HUES6 (cell line): ENCODE measurements around the gene ASCC2.

Source experiments
- H3K27ac ChIP-seq: 2 replicates; pipeline ENCODE4 v1.7.0; 2013; ENCODE audit warnings: low read depth, mild to moderate bottlenecking, low read length, inconsistent platforms
- H3K27me3 ChIP-seq: 2 replicates; pipeline ENCODE4 v1.6.1; 2013; ENCODE audit warnings: low read length; ENCODE audit not compliant: control insufficient read depth, insufficient read depth
- H3K36me3 ChIP-seq: 2 replicates; pipeline ENCODE4 v1.6.1; 2013; ENCODE audit warnings: low read length; ENCODE audit not compliant: control insufficient read depth, insufficient read depth
- H3K4me1 ChIP-seq: 2 replicates; pipeline ENCODE4 v1.6.1; 2013; ENCODE audit warnings: low read length; ENCODE audit not compliant: control insufficient read depth, insufficient read depth
- H3K4me3 ChIP-seq: 2 replicates; pipeline ENCODE4 v1.5.1; 2013; ENCODE audit warnings: low read depth, low read length
- H3K9ac ChIP-seq: one replicate; pipeline ENCODE4 v1.6.1; 2013; ENCODE audit warnings: mild to moderate bottlenecking, low read length
- H3K9me3 ChIP-seq: 2 replicates; pipeline ENCODE4 v1.6.1; 2013; ENCODE audit warnings: low read depth, low read length; ENCODE audit not compliant: control insufficient read depth, insufficient read depth

Gene ASCC2, protein sequence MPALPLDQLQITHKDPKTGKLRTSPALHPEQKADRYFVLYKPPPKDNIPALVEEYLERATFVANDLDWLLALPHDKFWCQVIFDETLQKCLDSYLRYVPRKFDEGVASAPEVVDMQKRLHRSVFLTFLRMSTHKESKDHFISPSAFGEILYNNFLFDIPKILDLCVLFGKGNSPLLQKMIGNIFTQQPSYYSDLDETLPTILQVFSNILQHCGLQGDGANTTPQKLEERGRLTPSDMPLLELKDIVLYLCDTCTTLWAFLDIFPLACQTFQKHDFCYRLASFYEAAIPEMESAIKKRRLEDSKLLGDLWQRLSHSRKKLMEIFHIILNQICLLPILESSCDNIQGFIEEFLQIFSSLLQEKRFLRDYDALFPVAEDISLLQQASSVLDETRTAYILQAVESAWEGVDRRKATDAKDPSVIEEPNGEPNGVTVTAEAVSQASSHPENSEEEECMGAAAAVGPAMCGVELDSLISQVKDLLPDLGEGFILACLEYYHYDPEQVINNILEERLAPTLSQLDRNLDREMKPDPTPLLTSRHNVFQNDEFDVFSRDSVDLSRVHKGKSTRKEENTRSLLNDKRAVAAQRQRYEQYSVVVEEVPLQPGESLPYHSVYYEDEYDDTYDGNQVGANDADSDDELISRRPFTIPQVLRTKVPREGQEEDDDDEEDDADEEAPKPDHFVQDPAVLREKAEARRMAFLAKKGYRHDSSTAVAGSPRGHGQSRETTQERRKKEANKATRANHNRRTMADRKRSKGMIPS

DNA sequence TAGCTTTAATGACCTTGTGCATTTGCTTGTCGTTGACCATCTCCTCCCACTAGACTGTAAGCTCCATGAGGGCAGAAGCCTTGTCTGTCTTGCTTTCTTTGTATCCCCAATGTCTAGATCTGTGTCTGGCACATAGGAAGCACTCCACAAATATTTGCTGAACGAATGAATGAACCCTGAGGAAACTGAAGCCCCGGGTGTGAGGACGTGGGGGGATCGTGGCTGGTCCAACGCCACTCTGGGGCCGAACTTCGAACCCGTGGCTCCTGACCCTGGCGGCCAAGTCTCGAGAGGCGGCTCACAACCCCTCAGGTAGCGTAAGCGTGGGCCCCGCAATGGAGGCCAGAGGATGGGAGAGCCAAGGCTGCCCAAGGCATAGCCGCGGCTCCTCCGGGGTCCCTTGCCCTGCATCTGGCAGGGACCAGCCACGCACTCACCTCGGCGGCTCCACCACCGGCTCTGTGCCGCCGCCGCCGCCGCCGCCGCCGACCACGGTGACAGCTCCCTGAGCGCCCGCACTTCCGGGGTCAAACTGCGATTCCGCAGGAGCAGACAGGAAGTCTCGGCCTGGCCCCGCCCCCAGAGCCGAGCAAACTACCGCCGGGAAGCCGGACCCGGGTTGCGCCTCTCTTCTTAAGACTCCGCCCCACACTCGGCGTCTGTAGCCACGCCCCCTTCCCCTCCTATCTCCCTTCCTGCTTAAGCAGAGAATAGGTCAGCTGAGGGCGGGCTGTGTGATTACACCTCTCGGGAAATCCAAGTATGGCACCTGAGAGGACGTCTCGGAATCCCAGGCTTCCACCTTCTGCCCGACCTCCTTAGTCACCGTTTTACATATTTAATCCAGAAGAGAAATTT, at the start of gene ASCC2:
TSS of gene ASCC2 (minus strand) at position 534 of the 858 bp plus-strand sequence. CDS start 5,949 bp downstream, outside the sequence.
- Histone ChIP-seq H3K9me3 (no peaks in the 10 kb centered on the region), H3K4me3 (peak within 1 kb of the TSS; percentile 97), H3K27me3 (no peaks in the 10 kb centered on the region), H3K36me3 (peaks cover 5% of the 10 kb centered on the region), H3K27ac (no peak within 1 kb of the TSS; the same call in 1 of the 2 replicates), H3K4me1 (peaks cover 14% of the 10 kb centered on the region), H3K9ac (peak within 1 kb of the TSS; percentile 71)

DNA sequence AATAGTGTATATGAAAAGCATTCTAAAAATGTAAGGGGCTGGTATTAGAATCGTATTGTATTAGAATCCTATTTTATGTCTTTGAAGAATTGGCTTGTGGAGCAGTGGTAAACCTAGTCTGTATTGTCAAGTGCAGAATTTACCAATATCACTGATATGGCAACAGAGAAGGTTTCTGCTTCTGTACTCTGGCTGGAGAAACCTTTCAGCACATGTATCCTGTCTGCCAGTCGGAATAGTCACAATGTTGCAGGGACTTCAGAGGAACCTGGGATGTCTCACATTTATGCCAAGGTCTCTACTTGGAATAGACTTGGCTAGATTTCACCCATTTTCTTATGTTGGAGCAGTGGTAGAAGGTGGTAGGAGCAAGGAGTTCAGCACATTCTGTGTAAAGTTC, 49.3 kb upstream of the ASCC2 start:
- Histone ChIP-seq H3K4me3 (no peak overlapping the region), H3K9me3 (no peaks in the 10 kb centered on the region), H3K36me3 (no peaks in the 10 kb centered on the region), H3K9ac (no peak overlapping the region), H3K27ac (no peak overlapping the region), H3K4me1 (peaks cover 13% of the 10 kb centered on the region), H3K27me3 (no peaks in the 10 kb centered on the region)

DNA sequence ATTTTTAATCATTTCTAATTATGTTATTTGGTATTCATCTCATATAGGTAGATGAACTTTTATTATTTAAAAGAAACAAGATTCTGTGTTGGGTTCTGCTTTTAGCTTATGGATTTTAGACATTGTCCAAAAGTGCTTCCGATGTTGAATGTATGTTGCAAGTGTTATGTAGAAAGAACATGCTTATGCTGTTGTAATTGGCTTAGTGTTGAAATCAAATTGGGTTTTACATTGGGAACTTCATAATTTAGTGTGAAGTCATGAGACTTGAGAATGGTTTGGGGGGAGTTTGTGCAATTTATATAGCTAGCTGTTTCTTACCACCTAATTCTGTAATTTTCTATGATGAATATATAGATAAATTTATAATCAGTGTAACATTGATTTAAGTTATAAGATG, 48.5 kb upstream of the ASCC2 start:
- Histone ChIP-seq H3K27ac (no peak overlapping the region), H3K36me3 (no peaks in the 10 kb centered on the region), H3K4me3 (no peak overlapping the region), H3K9ac (no peak overlapping the region), H3K4me1 (peaks cover 13% of the 10 kb centered on the region), H3K9me3 (no peaks in the 10 kb centered on the region), H3K27me3 (no peaks in the 10 kb centered on the region)

DNA sequence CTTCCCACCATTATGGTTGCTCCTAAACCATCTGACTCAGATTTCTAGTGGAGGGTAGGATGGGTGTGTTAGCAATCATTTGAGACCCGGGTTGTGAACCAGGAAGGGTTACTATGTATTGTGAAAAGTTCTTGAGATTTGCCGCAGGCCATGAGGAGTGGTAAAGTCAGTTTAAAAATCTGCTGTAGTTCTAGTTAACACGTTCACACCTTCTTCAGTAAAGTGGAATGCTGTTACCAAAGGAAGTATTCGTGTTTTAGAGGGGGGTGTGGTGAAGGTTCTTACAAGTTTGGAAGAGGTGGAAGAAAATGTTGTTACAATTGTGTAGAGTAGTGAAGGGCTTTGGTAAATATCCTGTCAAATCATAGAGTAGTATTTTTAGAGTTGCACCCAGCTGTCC, 47.5 kb upstream of the ASCC2 start:
- peak overlapping the region; percentile 11; the same call in 1 of the 2 replicates for H3K4me3 ChIP-seq
- H3K36me3 ChIP-seq: no peaks in the 10 kb centered on the region
- no peaks in the 10 kb centered on the region for H3K9me3 ChIP-seq
- no peaks in the 10 kb centered on the region for H3K27me3 ChIP-seq
- peaks cover 13% of the 10 kb centered on the region for H3K4me1 ChIP-seq
- H3K27ac ChIP-seq: no peak overlapping the region
- H3K9ac ChIP-seq: no peak overlapping the region

DNA sequence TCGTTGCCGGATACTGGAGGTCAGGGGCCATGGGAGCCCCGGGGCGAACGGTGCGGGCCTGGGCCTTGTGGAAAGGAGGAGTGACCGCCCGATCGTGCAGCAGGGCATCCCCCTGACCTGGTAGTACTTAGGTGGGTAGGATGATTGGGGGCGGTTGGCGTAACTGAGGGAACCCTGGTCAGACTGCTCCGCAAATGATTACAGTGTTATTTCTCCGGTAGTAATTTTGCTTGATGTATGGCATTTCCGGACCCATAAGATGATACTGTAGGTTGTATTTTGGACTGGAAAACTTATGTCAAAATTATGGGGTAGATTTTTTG, 45.7 kb upstream of the ASCC2 start:
- H3K9me3 ChIP-seq: no peaks in the 10 kb centered on the region
- peak overlapping the region; percentile 73 for H3K9ac ChIP-seq
- no peaks in the 10 kb centered on the region for H3K27me3 ChIP-seq
- H3K27ac ChIP-seq: 0 out of 2 replicates have a peak overlapping the region, but pooled peaks have one; percentile 51
- H3K36me3 ChIP-seq: no peaks in the 10 kb centered on the region
- peak overlapping the region; percentile 98 for H3K4me3 ChIP-seq
- H3K4me1 ChIP-seq: peaks cover 13% of the 10 kb centered on the region

DNA sequence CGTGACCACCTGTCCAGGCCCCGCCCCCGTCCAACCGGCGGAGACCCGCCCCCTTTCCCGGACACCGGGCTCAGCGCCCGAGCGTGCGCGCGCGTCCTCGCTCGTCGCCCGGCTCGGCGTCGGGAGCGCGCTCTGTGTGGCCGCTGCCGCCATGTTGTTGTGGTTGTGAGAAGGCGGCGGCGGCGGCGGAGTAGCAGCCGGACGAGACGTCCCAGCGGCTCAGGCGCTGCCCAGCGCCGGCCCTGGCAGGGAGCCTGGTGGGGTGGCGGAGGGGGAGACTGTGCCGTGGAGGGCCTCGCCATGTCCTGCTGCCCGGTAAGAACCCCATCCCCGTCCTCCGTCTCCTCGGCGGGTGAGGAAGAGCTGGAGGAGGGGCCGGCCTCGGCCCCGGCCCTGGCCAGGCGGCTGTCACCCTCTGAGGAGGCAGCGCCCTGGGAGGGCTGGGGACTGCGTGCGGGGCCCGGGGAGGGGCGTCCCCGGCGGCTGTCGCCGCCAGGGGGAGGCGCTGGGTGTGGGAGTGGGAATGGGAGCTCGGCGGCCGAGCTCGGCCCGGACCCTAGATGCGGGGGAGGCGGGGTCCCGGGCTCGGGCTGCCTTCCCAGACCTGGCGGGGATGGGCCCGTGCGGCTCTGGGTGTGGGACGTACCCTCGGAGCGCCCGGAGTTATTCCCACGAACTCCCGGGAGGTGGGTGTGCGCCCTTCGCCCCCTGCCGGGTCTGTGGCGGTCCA, 45.1 kb upstream of the ASCC2 start, which contains the start of gene MTMR3:
TSS of gene MTMR3 (plus strand) at position 130 of the 730 bp plus-strand sequence. CDS start 87,886 bp downstream, outside the sequence.
- H3K27ac ChIP-seq: peak within 1 kb of the TSS; percentile 79; the same call in 1 of the 2 replicates
- H3K36me3 ChIP-seq: no peaks in the 10 kb centered on the region
- H3K27me3 ChIP-seq: no peaks in the 10 kb centered on the region
- peak within 1 kb of the TSS; percentile 73 for H3K9ac ChIP-seq
- H3K9me3 ChIP-seq: no peaks in the 10 kb centered on the region
- H3K4me3 ChIP-seq: peak within 1 kb of the TSS; percentile 98
- peaks cover 13% of the 10 kb centered on the region for H3K4me1 ChIP-seq

DNA sequence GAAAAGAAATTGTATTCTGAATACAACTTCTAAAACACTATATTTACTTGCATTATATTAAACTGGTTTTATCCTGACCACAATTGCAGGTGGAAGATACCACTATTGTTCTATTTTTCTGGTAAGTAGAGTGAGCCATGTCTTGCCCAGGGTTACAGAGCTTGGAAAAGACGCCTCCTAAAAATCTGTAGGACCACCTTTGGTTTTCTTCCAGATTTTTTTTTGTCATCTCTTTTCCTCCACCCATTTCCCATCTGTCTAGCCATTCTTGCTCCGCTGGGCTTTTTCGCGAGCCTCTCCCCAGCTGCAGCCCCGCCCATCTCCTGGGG, 44.6 kb upstream of the ASCC2 start:
- H3K9me3 ChIP-seq: no peaks in the 10 kb centered on the region
- H3K27ac ChIP-seq: no peak overlapping the region
- H3K4me1 ChIP-seq: peaks cover 13% of the 10 kb centered on the region
- no peak overlapping the region for H3K4me3 ChIP-seq
- H3K27me3 ChIP-seq: no peaks in the 10 kb centered on the region
- no peak overlapping the region for H3K9ac ChIP-seq
- H3K36me3 ChIP-seq: no peaks in the 10 kb centered on the region

DNA sequence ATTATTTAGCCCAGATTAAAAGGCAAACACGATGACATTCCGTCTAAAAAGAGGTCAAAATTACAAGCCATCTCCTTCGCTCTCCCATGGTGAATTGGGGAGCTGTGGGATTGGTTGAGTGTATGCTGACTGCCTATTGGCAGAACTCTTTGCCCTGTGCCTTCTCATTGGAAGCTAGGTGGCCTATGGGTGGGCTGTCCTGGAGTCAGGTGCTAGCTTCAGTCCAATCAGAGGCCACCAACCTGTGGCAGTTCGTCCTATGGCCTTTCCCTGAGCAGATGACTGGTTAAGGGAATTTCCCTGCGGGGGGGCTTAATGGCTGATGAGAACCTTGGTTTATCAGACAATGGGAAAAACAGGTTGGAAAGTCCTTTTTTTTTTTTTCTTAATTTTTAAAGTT, 41.7 kb upstream of the ASCC2 start:
- no peak overlapping the region for H3K4me3 ChIP-seq
- no peak overlapping the region for H3K9ac ChIP-seq
- no peaks in the 10 kb centered on the region for H3K9me3 ChIP-seq
- H3K27ac ChIP-seq: no peak overlapping the region
- H3K27me3 ChIP-seq: no peaks in the 10 kb centered on the region
- no peaks in the 10 kb centered on the region for H3K36me3 ChIP-seq
- no peaks in the 10 kb centered on the region for H3K4me1 ChIP-seq

DNA sequence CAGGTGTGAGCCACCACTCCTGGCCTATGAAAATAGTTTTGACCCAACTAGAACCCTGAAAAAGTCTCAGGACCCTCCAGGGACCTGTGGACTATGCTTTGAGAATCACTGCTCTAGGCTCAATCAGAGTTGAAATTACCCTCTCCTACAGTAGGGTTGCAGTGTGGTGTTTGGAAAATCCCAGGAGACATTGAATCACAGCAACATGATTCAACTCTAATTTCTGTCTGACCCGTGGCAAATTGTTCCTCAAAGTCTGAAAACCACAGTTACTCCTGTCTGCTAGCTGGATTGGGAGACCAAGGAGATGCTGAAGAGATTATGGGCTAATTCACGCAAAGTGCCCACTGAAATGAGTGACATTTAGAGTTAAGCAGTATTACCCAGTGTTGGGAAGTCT, 39.5 kb upstream of the ASCC2 start:
- Histone ChIP-seq H3K9ac (no peak overlapping the region), H3K9me3 (no peaks in the 10 kb centered on the region), H3K4me3 (no peak overlapping the region), H3K27ac (no peak overlapping the region), H3K4me1 (peaks cover 3% of the 10 kb centered on the region; the same call in 1 of the 2 replicates), H3K36me3 (no peaks in the 10 kb centered on the region), H3K27me3 (no peaks in the 10 kb centered on the region)

DNA sequence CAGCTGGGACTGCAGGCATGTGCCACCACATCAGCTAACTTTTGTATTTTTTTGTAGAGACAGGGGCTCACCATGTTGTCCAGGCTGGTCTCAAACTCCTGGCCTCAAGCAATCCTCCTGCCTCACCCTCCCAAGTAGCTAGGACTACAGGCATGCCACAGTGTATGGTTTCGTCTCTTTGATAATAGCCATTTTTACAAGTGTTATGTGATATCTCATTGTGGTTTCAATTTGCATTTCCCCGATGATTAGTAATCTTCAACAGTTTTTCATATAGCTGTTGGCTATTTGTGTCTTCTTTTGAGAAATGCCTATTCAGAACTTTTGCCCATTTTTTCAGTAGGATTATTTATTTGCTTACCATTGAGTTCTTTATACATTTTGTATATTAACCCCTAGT, 35.9 kb upstream of the ASCC2 start:
- Histone ChIP-seq H3K27me3 (no peaks in the 10 kb centered on the region), H3K4me3 (no peak overlapping the region), H3K9me3 (no peaks in the 10 kb centered on the region), H3K9ac (no peak overlapping the region), H3K36me3 (no peaks in the 10 kb centered on the region), H3K4me1 (peaks cover 24% of the 10 kb centered on the region), H3K27ac (no peak overlapping the region)
